Measurements from ENCODE around the gene CFAP97D1. TPM values are rescaled to one million over a fixed set of nuclear protein-coding genes. Genes with fewer than 3 reads are reported as not detected.

CFAP97D1 gene
- total RNA-seq, 1 donor from 2014 or later = not detected

DNA sequence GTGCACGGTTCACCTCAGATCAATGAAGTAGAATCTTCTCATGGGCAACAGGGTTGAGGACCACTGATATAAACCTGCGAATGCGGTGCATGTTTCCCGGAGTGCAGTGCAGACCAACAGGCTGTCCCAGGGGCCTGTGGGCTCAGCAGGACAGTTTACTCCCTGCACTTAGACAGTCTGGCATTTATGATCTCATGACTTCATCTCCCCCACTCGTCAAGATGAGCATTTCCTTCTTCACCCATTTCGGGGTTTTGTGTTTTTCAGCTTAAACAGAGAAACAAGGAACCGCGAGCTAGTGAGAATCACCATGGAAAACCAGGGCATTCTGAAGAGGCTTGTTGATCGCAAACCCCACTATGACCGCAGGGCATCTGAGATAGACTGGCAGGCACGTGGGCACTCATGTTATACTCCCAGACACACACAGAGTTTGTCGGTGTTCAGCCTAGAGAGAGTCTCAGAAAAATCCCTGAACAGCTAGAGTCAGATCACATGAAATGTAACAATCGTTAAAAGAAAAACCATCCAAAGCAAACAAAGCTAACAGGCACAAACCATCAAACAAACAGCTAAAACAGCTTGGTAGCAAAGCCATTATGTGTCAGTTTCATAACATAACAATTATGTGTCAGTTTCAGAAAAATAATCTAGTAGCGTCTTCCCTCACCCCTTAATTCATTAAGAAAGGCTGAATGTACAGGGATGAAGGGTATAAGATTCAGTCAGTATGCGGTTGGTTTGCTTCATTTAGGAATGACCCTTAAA lies 2.9 kb downstream of the CFAP97D1 start:
- DNase-seq (ENCODE audit: low read depth) = no peak
- TF ChIP-seq, protein P1, sequence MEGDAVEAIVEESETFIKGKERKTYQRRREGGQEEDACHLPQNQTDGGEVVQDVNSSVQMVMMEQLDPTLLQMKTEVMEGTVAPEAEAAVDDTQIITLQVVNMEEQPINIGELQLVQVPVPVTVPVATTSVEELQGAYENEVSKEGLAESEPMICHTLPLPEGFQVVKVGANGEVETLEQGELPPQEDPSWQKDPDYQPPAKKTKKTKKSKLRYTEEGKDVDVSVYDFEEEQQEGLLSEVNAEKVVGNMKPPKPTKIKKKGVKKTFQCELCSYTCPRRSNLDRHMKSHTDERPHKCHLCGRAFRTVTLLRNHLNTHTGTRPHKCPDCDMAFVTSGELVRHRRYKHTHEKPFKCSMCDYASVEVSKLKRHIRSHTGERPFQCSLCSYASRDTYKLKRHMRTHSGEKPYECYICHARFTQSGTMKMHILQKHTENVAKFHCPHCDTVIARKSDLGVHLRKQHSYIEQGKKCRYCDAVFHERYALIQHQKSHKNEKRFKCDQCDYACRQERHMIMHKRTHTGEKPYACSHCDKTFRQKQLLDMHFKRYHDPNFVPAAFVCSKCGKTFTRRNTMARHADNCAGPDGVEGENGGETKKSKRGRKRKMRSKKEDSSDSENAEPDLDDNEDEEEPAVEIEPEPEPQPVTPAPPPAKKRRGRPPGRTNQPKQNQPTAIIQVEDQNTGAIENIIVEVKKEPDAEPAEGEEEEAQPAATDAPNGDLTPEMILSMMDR (conservative IDR thresholded peaks at IDR 0.05; ENCODE audit: low read depth, low read length) = no peak
- no peak overlapping the region for H3K4me3 ChIP-seq (ENCODE audit: low read depth, low read length)

DNA sequence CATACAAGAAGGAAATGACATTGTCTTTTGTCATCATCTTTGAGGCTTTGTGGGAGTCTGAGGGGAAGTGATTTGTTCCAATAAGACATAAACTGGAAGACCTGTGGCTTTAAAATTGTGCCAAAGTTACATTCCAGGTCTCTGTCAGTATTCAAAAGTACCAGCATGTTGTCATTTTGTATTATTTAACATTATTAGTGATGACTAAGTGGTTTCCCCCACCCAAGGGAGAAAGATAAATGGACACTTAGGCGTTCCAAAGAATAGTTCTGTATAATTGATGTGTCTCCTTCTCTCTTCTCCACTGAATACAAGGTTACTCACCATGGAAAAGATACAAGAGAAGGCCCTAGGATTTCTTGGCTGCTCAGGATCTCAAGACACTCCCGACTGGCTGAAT lies 3.8 kb downstream of the CFAP97D1 start:
- H3K4me3 ChIP-seq (ENCODE audit: low read depth, low read length) = no peak overlapping the region
- no peak for DNase-seq (ENCODE audit: low read depth)
- TF ChIP-seq, protein P1 (conservative IDR thresholded peaks at IDR 0.05; ENCODE audit: low read depth, low read length) = no peak

DNA sequence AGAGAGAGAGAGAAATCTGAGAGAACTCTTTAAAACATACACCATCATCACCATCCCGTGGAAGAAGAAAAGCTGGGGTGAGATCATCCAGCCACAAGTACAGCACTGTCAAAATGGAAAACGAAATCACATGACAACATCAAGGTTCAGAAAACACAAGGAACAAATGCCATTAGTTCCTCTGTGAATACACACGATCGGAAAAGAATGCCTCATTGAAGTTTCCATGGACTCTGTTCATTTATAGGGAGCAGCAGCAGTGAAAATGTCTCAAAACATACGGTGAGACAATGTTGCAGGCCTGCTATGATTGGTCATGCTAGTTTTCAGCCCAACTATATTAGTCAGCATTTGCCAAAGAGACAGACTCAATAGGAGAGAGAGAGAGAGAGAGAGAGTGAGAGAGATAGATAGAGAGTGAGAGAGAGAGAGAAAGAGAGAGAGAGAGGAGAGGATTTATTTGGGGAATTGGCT lies 4.4 kb downstream of the CFAP97D1 start:
- TF ChIP-seq, protein P1 (conservative IDR thresholded peaks at IDR 0.05; ENCODE audit: low read depth, low read length) = no peak
- H3K4me3 ChIP-seq (ENCODE audit: low read depth, low read length) = no peak overlapping the region
- no peak for DNase-seq (ENCODE audit: low read depth)

DNA sequence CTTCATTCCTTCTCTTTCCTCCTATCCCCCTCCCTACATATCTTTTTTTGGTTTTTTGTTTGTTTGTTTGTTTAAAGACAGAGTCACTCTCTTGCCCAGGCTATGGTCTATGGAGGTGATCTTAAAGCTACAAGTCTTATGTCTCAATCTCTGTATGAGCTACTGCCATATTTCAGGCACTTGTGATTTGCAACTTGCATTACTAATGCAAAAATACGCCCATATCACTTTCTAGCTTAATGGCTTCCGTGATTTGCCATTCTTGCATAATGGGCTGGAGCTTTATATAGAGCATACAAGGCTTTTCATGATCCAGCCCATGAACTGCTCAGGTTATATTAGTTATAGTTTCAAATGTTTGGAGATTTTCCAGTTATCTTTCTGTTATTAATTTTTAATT lies 7.5 kb downstream of the CFAP97D1 start:
- no peak overlapping the region for H3K4me3 ChIP-seq (ENCODE audit: low read depth, low read length)
- no peak for DNase-seq (ENCODE audit: low read depth)
- TF ChIP-seq, protein P1 (conservative IDR thresholded peaks at IDR 0.05; ENCODE audit: low read depth, low read length) = no peak

GRCh38 chr17:43788540-43788939 lies 8.3 kb downstream of the CFAP97D1 start:
- H3K4me3 ChIP-seq (ENCODE audit: low read depth, low read length) = no peak overlapping the region
- TF ChIP-seq, protein P1 (conservative IDR thresholded peaks at IDR 0.05; ENCODE audit: low read depth, low read length) = no peak
- no peak for DNase-seq (ENCODE audit: low read depth)

- H3K4me3 ChIP-seq (ENCODE audit: low read depth, low read length) = no peak overlapping the region
- TF ChIP-seq, protein P1 (conservative IDR thresholded peaks at IDR 0.05; ENCODE audit: low read depth, low read length) = no peak
- no peak for DNase-seq (ENCODE audit: low read depth)
Measured at GRCh38 chr17:43789482-43789881, 9.2 kb downstream of the CFAP97D1 start.
